HG03097 (cell line): ENCODE results near the gene RNF135.
"Not testable (repeated sequence)": the region's sequence is repeated elsewhere in the genome, so short reads cannot be mapped to it uniquely, and the experiment has no call there.

ENCODE experiments used
- ATAC-seq: cut with Tn5 transposase; IDR thresholded peaks from one replicate; pipeline ENCODE4 v1.9.1; 2021; ENCODE audit not compliant: unreplicated experiment, low FRiP score

Gene RNF135, protein sequence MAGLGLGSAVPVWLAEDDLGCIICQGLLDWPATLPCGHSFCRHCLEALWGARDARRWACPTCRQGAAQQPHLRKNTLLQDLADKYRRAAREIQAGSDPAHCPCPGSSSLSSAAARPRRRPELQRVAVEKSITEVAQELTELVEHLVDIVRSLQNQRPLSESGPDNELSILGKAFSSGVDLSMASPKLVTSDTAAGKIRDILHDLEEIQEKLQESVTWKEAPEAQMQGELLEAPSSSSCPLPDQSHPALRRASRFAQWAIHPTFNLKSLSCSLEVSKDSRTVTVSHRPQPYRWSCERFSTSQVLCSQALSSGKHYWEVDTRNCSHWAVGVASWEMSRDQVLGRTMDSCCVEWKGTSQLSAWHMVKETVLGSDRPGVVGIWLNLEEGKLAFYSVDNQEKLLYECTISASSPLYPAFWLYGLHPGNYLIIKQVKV

DNA sequence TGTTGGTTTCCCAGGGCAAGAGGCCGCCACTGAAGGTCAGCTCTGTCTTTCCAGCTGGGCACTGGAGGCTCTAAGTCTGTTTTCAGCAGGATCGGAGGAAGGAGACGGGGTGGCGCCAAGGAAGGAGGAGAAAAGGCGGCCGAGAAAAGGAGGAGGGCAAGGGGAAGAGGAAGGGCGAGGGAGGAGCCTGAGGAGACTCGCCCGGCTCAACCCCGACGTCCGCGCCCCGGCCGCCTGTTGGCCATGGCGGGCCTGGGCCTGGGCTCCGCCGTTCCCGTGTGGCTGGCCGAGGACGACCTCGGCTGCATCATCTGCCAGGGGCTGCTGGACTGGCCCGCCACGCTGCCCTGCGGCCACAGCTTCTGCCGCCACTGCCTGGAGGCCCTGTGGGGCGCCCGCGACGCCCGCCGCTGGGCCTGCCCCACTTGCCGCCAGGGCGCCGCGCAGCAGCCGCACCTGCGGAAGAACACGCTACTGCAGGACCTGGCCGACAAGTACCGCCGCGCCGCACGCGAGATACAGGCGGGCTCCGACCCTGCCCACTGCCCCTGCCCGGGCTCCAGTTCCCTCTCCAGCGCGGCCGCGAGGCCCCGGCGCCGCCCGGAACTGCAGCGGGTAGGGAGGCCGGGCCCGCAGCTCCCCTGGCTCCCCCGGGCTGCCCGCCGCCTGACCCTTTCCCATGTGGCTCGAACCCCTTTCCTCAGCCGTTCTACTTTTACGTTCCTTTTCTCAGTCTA is at the start of gene RNF135:
Gene RNF135, plus strand, starts transcription at position 209 of the 737 bp plus-strand sequence. Its CDS starts 35 bp downstream, at position 244.
- peak; percentile 68 for ATAC-seq

GRCh38 chr17:30921544-30922196 is 49.2 kb upstream of the RNF135 start, which contains the start of gene ADAP2:
TSS of gene ADAP2 (plus strand) at chr17:30921945. CDS start at chr17:30922015, 70 bp downstream.
- no peak for ATAC-seq

- ATAC-seq: no peak
Observed at GRCh38 chr17:30922235-30923030, 48.4 kb upstream of the RNF135 start.

- no peak for ATAC-seq
Observed at GRCh38 chr17:30924341-30924740, 46.5 kb upstream of the RNF135 start.

- ATAC-seq: no peak
Observed at GRCh38 chr17:30926516-30926915, 44.3 kb upstream of the RNF135 start.

GRCh38 chr17:30927756-30928155 is 43.1 kb upstream of the RNF135 start:
- ATAC-seq: no peak

GRCh38 chr17:30928584-30928983 is 42.3 kb upstream of the RNF135 start:
- ATAC-seq: no peak

- no peak for ATAC-seq
Observed at GRCh38 chr17:30929081-30929633, 41.7 kb upstream of the RNF135 start.

DNA sequence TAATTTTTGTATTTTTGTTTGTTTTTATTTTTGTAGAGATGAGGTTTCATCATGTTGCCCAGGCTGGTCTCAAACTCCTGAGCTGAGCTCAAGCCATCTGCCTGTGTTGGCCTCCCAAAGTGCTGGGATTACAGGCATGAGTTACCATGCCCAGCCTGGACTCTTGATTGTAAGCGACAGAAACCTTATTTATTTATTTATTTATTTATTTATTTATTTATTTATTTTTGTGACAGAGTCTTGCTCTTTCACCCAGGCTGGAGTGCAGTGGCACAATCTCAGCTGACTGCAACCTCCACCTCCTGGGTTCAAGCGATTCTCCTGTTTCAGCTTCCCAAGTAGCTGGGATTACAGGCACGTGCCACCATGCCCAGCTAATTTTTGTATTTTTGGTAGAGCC is 41.0 kb upstream of the RNF135 start:
- ATAC-seq: not testable (repeated sequence)

- no peak for ATAC-seq
Observed at GRCh38 chr17:30930495-30930894, 40.3 kb upstream of the RNF135 start.

- ATAC-seq: not testable (repeated sequence)
Observed at GRCh38 chr17:30931582-30931981, 39.3 kb upstream of the RNF135 start.

- no peak for ATAC-seq
Observed at GRCh38 chr17:30933966-30934365, 36.9 kb upstream of the RNF135 start.

GRCh38 chr17:30939051-30939689 is 31.7 kb upstream of the RNF135 start:
- ATAC-seq: no peak

DNA sequence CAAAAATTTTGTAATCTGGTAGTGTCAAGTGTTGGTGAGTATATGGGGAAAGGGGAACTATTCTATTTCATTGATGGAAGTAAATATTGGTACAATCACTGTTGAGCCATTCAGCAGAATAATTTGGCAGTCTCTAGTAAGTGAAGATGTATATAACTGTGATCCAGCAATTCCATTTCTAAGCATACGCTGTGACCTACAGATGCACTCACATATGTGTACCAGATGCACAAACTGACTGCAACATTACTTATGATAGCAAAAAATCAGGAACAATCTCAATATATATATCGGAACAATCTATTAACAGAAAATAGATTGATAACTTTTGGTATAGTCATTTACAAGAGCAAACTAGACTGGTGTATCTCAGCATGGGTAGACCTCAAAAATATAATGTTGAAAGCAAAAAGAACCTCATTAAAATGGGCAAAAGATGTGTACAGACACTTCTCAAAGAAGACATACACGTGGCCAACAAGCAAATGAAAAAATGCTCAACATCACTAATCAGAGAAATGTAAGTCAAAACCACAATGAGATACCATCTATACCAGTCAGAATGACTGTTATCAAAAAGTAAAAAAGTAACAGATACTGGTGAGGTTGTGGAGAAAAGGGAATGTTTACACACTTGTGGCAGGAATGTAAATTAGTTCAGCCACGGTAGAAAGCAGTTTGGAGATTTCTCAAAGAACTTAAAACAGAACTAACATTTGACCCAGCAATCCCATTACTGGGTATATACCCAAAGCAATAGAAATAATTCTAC is 28.3 kb upstream of the RNF135 start:
- no peak for ATAC-seq

DNA sequence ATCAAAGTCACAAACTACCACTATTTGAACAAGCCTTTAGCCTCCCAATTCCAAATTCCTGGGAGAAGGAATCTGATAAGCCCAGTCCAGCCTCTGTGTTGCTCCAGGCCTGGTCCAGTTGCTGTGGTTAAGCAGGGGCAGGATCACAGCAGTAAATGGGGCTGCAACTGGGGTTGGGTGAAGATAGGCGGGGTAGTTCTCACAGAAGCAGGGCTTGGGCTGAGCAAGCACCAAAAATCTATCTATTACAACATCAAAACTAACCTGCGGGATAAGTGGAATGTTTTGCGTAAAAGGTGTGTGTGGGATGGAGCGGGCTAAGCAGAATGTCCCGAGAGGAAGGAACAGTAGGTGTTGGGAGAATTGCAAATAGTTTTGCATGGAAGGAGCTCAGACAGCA is 23.0 kb upstream of the RNF135 start:
- ATAC-seq: no peak

- ATAC-seq: no peak
Observed at GRCh38 chr17:30950189-30950588, 20.6 kb upstream of the RNF135 start.

DNA sequence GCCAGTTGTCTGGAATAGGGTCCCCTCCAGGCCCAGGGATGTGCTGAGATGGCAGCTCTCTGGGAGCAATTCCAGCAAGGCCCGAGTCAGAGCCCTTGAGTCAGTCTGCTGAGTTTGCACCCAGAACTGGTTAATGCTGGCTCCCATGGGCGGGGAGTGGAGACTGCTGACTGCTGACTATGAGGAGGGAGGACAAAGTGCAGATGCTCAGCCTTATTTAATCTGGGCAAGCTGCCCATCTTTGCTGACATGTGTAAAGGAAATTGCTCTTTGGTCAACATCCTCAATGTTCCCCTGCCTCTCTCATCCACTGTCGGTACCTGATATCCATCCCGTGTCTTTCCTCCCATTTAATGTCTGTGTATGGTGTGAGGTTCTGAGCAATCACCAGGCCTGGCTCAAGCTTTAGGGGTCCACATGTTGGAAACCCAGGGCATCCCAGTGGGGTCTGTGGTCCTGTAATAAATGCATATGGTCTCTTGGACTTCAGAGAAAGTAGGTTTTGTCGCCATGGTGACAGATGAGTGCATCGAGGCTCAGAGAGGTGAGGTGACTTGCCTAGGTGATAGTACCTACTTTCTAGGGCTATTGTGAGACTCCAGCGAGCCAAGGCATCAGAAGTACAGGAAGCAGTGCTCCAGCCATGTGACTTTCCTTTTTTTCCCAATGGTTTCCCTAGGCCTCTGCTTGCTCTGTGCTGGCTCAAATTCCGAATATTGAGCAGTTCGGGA is 20.0 kb upstream of the RNF135 start:
- ATAC-seq: no peak
